C4-2B (cell line): Measurements from ENCODE around the gene GLT8D1.

Source experiments
- ZFX ChIP-seq: fragments of 450-650 bp; IDR thresholded peaks from 2 replicates; pipeline ENCODE4 v1.6.1; 2017
- TF ChIP-seq, protein P1 (sequence below): fragments of 450-650 bp; conservative IDR thresholded peaks from 2 replicates; pipeline ENCODE4 v1.5.1; 2017; ENCODE audit warnings: mild to moderate bottlenecking

DNA sequence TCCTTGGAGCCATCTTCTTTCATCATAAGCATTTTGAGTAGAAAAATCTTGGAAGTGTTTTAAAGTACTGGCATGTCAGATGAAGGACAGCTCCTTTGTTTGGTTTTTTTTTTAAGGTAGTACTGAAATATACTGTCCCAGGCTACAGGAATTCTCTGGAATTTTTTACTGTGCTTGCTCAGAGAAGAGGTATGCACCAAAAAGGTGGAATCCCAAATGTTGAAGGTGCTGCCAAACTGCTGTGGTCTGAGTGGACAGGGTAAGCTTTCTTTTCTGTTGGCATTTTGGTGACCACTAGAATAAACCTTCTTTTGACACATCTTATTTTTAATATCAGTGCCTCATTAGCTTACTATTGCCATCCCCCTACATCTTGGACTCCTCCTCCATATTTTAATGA, 12.5 kb downstream of the GLT8D1 start:
- TF ChIP-seq, protein P1, sequence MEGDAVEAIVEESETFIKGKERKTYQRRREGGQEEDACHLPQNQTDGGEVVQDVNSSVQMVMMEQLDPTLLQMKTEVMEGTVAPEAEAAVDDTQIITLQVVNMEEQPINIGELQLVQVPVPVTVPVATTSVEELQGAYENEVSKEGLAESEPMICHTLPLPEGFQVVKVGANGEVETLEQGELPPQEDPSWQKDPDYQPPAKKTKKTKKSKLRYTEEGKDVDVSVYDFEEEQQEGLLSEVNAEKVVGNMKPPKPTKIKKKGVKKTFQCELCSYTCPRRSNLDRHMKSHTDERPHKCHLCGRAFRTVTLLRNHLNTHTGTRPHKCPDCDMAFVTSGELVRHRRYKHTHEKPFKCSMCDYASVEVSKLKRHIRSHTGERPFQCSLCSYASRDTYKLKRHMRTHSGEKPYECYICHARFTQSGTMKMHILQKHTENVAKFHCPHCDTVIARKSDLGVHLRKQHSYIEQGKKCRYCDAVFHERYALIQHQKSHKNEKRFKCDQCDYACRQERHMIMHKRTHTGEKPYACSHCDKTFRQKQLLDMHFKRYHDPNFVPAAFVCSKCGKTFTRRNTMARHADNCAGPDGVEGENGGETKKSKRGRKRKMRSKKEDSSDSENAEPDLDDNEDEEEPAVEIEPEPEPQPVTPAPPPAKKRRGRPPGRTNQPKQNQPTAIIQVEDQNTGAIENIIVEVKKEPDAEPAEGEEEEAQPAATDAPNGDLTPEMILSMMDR: no peak
- TF ChIP-seq ZFX: no peak
